GM21447 (cell line): ENCODE results near the gene SEMA3F.
"Not testable (repeated sequence)": the region's sequence is repeated elsewhere in the genome, so short reads cannot be mapped to it uniquely, and the experiment has no call there.

ENCODE experiments used
- ATAC-seq: cut with Tn5 transposase; IDR thresholded peaks from one replicate; pipeline ENCODE4 v1.9.1; 2021; ENCODE audit not compliant: unreplicated experiment

Gene SEMA3F

GRCh38 chr3:50210176-50210509 is 55.0 kb downstream of the SEMA3F start:
- no peak for ATAC-seq

- ATAC-seq, result no peak
Observed at GRCh38 chr3:50210510-50211367, 55.6 kb downstream of the SEMA3F start.

DNA sequence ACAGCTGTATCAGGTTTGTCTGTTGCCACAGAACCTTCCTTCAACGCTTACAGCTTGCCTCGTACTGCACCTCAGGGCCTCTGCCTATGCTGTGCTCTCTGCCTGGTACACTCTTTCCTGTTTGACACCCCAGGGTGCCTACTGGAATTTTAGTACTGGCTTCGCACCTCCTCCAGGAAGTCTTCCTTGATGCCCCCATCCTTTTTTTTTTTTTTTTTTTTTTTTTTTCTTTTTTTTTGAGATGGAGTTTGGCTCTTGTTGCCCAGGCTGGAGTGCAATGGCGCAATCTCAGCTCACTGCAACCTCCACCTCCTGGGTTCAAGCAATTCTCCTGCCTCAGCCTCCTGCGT is 56.2 kb downstream of the SEMA3F start:
- ATAC-seq, result not testable (repeated sequence)

GRCh38 chr3:50211930-50212329 is 56.8 kb downstream of the SEMA3F start:
- ATAC-seq, result no peak

- no peak for ATAC-seq
Observed at GRCh38 chr3:50212502-50212901, 57.4 kb downstream of the SEMA3F start.

- no peak for ATAC-seq
Observed at GRCh38 chr3:50212971-50213370, 57.8 kb downstream of the SEMA3F start.

DNA sequence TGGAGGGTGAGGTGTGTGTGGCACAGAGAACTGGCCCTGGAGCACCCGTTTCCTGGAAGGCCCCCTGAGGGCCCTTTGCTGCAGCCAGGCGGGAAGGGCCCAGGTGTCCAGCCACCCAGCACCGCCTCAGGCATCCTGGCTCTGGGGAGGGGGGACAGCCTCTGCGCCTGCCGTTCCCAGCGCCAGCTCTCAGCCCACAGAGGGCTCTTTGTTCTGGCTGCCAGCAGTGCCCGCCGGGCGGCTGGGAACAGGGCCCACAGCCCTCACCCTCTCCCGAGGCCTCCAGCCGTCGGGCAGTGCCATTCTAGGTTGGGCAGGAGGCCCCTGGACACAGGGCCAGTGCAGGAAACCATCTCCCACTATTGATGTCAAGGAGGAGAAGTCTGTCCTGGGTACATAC is 58.2 kb downstream of the SEMA3F start:
- ATAC-seq, result no peak

DNA sequence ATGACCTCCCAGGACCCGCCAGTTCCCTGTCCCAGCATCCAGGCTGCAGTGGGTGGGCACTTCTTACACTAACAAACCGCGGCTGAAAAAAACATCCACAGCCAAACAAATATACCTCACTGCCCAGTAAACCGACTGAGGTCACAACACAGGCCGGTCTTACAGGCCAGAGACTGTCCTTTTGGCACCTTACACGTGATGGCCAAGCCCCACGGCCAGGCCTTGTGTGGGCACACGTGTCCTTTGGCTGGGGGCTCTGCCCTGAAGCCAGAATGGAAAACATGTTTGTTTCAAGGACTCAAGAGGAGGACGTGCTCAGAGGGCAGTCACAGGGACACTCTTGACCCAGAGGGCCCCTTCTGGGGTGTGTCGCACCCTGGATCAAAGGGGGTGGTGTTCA is 59.7 kb downstream of the SEMA3F start:
- ATAC-seq, result no peak

DNA sequence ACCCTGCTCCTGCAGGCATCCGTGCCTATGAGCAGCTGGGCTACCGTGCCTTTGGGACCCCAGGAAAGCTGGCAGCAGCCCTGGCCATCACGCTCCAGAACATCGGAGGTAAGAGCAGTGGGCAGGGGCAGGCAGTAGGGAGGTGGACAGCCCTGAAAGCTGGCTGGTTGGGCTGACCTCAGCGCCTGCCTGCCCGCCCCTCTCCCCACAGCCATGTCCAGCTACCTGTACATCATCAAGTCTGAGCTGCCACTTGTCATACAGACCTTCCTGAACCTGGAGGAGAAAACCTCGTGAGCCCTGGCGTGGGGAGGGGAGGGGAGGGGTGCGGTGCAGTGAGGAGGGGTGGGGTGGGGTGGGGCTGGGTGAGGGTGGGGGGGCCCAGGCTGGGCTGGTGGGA is 60.4 kb downstream of the SEMA3F start:
- no peak for ATAC-seq

DNA sequence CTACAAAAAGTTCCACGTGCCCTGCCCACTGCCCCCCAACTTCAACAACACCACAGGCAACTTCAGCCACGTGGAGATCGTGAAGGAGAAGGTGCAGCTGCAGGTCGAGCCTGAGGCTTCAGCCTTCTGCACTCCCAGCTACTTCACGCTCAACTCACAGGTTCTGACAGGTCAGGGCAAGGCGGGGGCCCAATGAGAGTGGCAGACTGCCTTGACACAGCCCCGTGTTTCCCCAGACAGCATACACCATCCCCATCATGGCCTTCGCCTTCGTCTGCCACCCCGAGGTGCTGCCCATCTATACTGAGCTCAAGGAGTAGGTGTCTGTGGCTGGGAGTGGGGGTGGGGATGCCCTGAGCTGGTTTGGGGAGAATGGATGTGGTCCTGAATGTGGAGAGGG is 62.6 kb downstream of the SEMA3F start:
- ATAC-seq, result no peak

DNA sequence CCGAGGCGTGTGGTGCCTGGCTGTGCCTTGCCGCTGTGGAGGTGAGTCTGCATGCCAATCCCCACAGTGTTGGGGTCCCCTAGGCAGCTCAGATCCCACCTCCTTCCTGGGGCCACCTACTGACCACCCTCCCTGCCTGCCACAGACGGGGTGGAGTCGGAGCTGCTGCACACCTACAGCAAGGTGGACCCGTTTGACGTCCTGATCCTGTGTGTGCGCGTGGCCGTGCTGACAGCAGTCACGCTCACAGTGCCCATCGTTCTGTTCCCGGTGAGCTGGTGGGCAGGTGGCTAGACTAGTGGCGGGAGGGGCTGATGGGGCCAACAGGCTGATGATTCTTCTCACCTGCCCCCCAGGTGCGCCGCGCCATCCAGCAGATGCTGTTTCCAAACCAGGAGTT is 63.3 kb downstream of the SEMA3F start:
- no peak for ATAC-seq

DNA sequence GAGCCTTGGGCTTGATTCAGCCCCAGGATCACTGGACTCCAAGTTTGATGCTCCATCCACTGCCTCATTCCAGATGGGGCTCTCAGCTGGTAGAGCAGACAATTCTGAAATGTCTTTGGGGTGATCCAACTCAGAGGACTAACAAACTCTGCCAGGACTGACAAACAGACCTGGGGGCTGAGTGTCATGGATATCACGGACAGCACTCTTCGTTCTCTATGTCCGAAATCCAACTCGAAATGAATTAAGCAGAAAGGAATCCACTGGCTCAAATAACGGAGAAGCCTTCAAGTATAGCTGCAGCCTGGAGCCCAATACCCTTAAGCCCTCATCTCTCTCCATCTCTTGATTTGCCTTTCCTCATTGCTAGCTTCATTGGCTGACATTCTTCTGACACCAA is 64.2 kb downstream of the SEMA3F start:
- ATAC-seq, result no peak

DNA sequence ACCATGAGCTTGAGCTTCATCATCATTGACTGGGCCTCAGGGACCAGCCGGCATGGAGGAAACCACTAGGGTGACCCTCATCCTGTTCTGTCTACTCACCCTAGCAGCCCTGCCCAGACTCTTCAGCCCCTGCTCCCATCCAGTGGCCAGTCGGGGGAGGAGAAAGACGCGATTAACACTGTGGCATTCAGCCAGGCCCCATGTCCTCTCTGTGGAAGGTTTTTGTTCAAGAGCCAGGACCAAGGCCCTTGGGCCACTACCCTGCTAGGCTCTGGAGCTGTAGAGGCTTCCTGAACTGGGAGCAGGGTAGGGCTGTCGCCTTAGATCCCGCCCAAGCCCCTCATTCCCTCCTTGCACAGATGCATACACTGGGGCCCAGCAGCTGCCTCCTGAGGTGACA is 65.0 kb downstream of the SEMA3F start:
- no peak for ATAC-seq

GRCh38 chr3:50221051-50221410 is 65.9 kb downstream of the SEMA3F start:
- ATAC-seq, result no peak

GRCh38 chr3:50221411-50222168 is 66.5 kb downstream of the SEMA3F start:
- ATAC-seq, result no peak

GRCh38 chr3:50222169-50222528 is 67.0 kb downstream of the SEMA3F start:
- no peak for ATAC-seq

DNA sequence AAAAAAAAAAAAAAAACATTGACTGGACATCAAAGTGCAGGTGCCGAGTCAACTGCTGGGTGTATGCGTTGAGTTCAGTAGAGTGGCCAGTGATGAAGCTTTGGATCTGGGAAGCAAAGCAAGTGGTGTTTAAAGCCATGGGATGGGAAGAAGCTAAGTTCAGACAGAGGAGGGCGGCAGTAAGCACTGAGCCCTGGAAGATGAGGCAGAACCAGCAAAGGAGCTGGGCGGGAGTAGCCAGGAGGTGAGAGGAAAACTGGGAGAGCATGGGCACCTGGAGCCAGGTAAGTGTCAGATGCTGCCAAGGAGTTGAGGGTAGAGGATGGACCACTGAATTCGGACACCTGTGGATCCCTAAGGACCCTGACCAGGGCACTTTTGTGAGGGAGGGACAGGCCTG is 69.5 kb downstream of the SEMA3F start:
- ATAC-seq, result no peak

DNA sequence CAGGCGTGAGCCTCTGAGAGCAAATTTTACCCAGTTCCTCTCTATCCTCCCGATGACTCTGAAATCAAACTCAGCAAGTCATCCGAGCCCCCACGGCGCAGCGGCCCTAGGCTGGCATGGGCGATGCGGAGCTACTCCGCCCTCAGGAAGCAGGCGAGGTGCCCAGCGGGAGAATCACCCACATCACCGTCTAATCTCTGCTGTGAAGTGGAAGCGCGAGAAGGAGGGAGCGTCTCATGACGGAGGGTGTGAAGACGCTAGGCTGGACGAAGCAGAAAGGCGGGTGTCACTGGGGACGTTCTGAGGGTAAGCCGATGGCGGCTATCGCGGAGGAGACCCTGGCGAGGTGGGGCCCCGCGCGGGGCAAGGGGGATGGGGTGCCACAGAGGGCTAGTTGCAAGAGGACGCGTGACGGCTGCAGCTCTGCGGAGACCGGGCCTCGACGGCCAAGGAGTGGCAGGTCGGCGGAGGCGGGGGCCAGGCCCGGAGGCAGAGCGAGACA is 71.8 kb downstream of the SEMA3F start:
- peak; percentile 21 for ATAC-seq

GRCh38 chr3:50227390-50228183 is 72.5 kb downstream of the SEMA3F start:
- peak; percentile 73 for ATAC-seq

DNA sequence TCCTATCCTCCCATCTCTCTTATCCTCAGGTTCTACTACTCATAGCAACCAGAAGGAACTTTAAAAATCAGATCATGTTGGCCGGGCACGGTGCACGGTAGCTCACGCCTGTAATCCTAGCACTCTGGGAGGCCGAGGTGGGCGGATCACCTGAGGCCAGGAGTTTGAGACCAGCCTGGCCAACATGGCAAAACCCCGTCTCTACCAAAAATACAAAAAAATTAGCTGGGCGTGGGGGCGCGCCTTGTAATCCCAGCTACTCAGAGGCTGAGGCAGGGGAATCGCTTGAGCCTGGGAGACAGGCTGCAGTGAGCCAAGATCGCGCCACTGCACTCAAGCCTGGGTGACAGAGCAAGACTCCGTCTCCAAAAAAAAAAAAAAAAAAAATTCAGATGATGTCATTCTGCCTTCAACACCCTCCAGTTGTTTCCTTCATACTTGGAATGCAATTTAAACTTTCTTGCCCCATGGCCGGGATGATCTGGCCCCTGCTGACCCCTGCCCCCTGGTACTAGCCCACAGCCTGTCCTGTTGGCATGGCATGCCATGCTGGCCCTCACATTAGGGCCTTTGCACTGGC is 73.2 kb downstream of the SEMA3F start:
- not testable (repeated sequence) for ATAC-seq

- ATAC-seq, result no peak
Observed at GRCh38 chr3:50229490-50229889, 74.4 kb downstream of the SEMA3F start.
